NCI-H69 (cell line): ENCODE data around the gene PBX3.

ENCODE experiments used
- DNase-seq: peaks from one replicate; lab custom pipeline; 2025; lab: John Stamatoyannopoulos, UW

PBX3 gene

GRCh38 chr9:125867751-125868415, 120.7 kb downstream of the PBX3 start:
- peak; percentile 78 for DNase-seq

GRCh38 chr9:125878164-125878631, 131.0 kb downstream of the PBX3 start:
- peak; percentile 99 for DNase-seq

GRCh38 chr9:125881042-125881441, 133.9 kb downstream of the PBX3 start:
- peak; percentile 82 for DNase-seq

DNA sequence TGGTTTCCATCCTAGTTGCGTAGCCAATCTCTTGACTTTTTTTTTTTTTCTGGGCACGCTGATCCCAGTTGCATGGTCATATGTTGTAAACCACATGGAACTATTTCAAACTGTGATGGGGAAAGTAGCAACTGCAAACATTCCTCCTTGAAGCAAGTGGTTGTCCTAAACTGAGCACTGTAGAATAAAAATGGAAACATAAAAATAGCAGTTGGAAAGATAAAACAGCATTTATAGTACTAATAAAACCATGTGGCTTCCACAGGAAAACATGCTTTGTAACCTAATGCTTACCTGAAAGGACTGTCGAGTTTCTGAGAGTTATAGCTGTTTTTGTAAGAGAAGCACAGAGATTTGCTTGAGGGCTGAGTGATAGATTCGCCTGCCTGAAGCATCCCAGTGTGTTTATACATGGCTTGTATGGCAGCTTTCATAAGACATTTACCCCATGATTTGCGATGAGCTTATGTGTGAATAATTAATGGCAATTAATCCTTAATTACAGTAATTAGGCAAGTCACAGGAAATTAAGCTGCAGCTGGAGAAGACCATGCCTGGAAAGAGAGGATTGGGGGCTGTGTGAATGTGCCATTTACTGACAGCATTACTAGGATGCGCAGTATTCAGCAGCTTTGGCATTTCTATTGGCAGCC, 136.5 kb downstream of the PBX3 start:
- peak; percentile 95 for DNase-seq

- DNase-seq: no peak
These were observed 137.0 kb downstream of the PBX3 start for GRCh38 chr9:125884218-125884595.

- peak; percentile 62 for DNase-seq
These were observed 138.3 kb downstream of the PBX3 start for GRCh38 chr9:125885405-125886034.

GRCh38 chr9:125886365-125886764, 139.2 kb downstream of the PBX3 start:
- DNase-seq: peak; percentile 81

DNA sequence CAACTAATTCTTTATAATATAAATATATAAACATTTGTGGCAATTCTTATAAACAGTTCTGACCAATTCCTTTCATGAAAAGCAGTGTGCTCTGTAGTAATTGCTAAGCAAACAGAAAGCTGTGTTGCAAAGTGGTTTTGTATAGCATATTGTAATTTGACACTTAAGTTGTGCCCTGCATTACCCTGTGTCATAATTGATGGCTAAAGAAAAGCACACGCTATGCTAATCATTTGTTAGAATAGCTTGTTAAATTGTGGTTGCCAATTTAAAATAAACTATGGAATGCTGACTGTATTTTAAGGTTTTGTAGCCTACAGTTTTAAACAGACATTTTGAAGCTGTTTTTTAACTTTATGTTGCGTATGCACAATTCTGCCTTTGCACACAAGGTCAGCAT, 140.0 kb downstream of the PBX3 start:
- peak; percentile 95 for DNase-seq

DNA sequence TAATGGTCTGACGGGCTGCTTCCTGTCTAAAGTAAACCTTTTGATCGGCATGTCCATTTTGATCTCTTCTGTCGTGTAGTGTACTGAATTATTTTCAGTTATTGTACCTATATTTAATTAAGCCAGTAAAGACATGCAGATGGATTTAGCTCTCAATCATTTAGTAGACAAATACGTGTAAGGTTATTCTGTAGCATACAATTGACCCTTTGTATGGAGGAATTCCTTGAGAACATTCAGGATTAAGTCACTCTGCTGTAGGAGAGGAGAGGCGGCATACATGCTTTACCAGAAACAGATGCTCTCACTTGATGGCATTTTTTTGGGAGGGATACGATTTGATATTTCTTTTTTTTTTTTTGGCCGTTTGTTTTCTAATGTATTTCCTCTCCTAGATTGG, 141.0 kb downstream of the PBX3 start:
- DNase-seq: peak; percentile 78

- DNase-seq: peak; percentile 85
These were observed 141.9 kb downstream of the PBX3 start for GRCh38 chr9:125889112-125889475.

- peak; percentile 94 for DNase-seq
These were observed 142.6 kb downstream of the PBX3 start for GRCh38 chr9:125889476-125890419.

DNA sequence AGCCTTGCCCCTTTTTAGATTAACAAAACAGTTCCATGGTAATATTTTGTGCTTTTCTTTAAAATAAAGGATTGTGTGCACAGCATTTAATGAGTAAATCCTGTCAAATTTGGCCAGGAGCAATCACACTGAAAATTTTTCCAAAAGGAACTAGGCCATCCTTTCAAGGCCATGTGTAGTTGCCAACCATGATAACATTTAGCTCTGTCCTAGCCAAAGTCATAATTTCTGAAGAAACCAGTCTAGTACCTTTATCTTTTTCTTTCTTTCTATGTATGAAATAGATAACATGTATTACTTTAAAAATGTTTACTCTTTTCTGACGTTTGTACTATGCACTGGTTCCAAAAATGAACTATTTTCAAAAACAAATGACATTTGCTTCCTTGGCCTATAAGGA, 143.7 kb downstream of the PBX3 start:
- DNase-seq: peak; percentile 44

DNA sequence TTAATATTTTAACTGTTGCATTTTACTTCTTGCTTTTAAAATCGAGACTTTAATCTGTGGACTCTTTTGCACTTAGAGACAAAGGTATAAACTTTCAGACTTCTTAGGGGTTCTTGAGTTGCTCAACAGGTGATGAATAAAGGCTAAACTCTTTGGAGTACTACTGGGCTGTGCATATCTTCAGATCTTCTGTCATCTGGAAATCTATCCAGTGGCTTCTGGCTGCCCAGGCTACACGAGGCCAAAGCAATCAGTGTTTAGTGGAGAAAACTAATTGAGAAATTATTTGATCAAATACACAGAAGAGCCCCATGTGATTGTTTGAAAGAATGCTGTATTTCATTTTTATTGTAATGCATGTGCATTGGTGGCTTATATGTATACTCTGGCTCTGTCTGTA, 146.1 kb downstream of the PBX3 start:
- DNase-seq: peak; percentile 63

DNA sequence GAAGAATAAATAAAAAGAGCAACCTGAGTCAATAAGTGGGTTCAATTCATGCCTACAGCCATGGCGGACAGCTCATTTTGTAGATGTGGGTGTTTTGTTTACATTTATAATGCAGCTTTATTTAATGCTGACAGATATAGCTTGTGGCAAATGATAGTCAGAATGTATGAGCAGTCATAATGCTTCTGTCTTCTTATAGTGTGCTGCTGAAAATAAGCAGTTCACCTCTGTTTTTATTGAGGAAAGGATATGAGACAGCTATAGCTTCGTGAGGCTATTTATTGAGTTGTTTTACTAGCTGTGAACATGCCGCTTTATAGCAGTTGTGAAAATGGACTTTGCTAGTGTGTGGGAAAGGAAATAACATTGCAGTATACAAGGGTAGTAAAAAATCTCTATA, 147.4 kb downstream of the PBX3 start:
- peak; percentile 87 for DNase-seq

- DNase-seq: peak; percentile 90
These were observed 149.2 kb downstream of the PBX3 start for GRCh38 chr9:125896404-125896803.

GRCh38 chr9:125896964-125897363, 149.8 kb downstream of the PBX3 start:
- no peak for DNase-seq

DNA sequence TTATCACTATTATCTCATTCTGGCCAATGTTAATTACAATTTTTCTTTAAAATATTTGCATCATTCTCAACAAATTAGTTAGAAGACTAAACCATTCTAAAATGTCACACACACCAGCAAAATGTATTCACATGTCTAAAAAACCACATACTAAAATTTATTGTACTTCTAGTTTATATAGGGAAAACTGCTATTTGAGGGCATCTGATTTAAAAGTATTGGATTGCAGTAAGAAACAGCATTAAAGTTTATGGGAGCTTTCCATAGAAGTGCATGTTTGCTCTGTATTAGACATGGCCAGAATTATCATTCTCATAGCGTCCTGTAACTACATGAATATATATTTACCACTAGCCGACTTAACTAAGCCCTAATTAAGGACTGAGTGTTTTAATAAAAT, 150.3 kb downstream of the PBX3 start:
- no peak for DNase-seq

DNA sequence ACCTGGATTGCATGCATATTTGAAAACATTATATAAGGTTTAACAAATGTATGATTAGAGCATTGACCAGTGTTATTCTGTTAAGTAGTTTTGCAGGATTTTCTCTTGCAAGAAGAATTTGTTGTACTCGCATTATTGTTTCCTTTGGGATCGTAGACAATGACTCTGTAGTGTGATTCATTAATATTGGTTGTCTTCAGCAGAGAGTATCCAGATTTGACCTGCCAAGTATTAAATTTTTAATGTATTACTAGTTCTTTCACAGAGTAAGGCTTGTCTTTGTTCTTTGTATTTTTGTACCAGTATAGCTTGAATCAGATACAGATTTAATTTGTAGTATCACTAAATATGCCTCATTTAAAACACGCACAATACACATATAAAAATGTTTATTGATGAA, 155.0 kb downstream of the PBX3 start:
- DNase-seq: no peak

- peak; percentile 41 for DNase-seq
These were observed 155.8 kb downstream of the PBX3 start for GRCh38 chr9:125902831-125903512.

GRCh38 chr9:125904155-125904851, 157.1 kb downstream of the PBX3 start:
- DNase-seq: peak; percentile 91

DNA sequence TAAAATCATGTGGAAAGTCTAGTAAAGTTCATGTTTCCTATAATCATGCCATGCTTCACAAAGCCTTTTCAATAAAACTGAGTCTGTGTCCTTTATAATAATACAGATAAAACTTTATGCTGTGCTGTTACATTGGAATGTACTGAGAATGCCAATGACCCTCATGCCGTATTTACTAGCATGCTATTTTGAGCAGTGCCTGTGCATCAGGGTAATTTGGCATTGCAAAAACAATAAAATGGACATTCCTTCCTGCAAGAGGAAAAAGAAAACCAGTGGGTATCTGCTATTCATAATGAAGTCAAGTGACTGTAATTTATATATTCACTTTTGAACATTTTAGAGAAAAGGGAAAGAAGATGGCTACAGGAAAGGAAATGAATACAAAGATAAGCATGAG, 159.0 kb downstream of the PBX3 start:
- DNase-seq: no peak
